ENCODE results near the gene SLC35B4. TPM values are rescaled to one million over a fixed set of nuclear protein-coding genes. Genes with fewer than 3 reads are reported as not detected.

Gene SLC35B4
- total RNA-seq, 1 donor from 2014 or later: 12.0 TPM

- no peaks in the 10 kb centered on the region for H3K9me3 ChIP-seq
- no peak overlapping the region for H3K4me3 ChIP-seq
- DNase-seq: no peak
- H3K36me3 ChIP-seq: peaks cover 9% of the 10 kb centered on the region
- intact Hi-C loops (cut with DNase I): no loop called here
- H3K27ac ChIP-seq: no peak overlapping the region
- TF ChIP-seq, protein P1, sequence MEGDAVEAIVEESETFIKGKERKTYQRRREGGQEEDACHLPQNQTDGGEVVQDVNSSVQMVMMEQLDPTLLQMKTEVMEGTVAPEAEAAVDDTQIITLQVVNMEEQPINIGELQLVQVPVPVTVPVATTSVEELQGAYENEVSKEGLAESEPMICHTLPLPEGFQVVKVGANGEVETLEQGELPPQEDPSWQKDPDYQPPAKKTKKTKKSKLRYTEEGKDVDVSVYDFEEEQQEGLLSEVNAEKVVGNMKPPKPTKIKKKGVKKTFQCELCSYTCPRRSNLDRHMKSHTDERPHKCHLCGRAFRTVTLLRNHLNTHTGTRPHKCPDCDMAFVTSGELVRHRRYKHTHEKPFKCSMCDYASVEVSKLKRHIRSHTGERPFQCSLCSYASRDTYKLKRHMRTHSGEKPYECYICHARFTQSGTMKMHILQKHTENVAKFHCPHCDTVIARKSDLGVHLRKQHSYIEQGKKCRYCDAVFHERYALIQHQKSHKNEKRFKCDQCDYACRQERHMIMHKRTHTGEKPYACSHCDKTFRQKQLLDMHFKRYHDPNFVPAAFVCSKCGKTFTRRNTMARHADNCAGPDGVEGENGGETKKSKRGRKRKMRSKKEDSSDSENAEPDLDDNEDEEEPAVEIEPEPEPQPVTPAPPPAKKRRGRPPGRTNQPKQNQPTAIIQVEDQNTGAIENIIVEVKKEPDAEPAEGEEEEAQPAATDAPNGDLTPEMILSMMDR (IDR thresholded peaks at IDR 0.05): no peak
- no peaks in the 10 kb centered on the region for H3K4me1 ChIP-seq
- no peaks in the 10 kb centered on the region for H3K27me3 ChIP-seq
- no peak for ATAC-seq
These were observed 26.9 kb downstream of the SLC35B4 start for GRCh38 chr7:134289841-134290240.

DNA sequence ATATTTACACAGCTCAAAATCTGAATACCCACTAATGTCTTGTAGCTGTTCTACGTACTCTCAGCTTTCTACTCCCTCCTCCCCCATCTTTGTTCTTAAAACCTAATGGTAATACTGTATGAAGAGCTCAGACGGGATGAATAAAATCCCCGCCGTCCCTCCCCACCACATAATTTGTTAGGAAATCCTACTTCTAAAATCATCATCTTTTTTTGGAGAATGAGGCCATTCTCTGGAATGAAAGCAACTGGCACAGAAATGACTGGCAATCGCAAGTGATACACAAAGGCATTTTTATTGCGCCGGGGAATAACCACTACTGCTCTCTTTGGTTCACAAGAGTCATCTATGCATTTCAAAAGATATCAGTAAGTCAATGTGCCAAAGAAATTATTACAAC lies 27.3 kb downstream of the SLC35B4 start:
- H3K27me3 ChIP-seq: no peaks in the 10 kb centered on the region
- H3K9me3 ChIP-seq: no peaks in the 10 kb centered on the region
- no peak overlapping the region for H3K27ac ChIP-seq
- no peaks in the 10 kb centered on the region for H3K4me1 ChIP-seq
- H3K4me3 ChIP-seq: no peak overlapping the region
- DNase-seq (no peak), ATAC-seq (no peak)
- TF ChIP-seq, protein P1 (IDR thresholded peaks at IDR 0.05): no peak
- intact Hi-C loops (cut with DNase I): no loop called here
- H3K36me3 ChIP-seq: peaks cover 5% of the 10 kb centered on the region

- TF ChIP-seq, protein P1 (IDR thresholded peaks at IDR 0.05): no peak
- Histone ChIP-seq H3K27ac (no peak overlapping the region), H3K27me3 (peaks cover 5% of the 10 kb centered on the region), H3K4me1 (no peaks in the 10 kb centered on the region), H3K36me3 (no peaks in the 10 kb centered on the region), H3K9me3 (no peaks in the 10 kb centered on the region), H3K4me3 (no peak overlapping the region)
- ATAC-seq: no peak
- intact Hi-C loops (cut with DNase I): no loop called here
- DNase-seq: no peak
These were observed 28.6 kb downstream of the SLC35B4 start for GRCh38 chr7:134287916-134288659.

DNA sequence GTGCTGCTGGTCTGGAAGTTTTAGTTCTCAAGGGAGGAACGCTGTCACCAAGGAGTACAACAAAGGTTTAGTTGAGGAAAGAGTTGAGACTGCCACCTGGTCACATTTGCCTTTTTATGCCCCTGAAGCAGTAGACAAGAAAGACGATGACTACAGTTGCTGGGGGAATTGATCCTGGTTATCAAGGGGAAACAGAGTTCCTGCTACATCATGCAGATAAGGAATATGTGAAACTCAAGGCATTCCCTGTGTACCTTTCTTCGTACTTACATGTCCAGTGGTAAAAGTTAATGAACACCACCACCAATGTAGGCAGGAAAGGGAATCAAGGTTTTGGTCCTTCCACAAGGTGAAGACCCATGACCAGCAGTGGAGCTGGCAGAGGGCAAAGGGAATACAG lies 31.8 kb downstream of the SLC35B4 start:
- Histone ChIP-seq H3K9me3 (no peaks in the 10 kb centered on the region), H3K27me3 (peaks cover 5% of the 10 kb centered on the region), H3K4me1 (no peaks in the 10 kb centered on the region), H3K36me3 (no peaks in the 10 kb centered on the region), H3K27ac (no peak overlapping the region), H3K4me3 (no peak overlapping the region)
- ATAC-seq: no peak
- TF ChIP-seq, protein P1 (IDR thresholded peaks at IDR 0.05): no peak
- DNase-seq: no peak
- intact Hi-C loops (cut with DNase I): no loop called here

DNA sequence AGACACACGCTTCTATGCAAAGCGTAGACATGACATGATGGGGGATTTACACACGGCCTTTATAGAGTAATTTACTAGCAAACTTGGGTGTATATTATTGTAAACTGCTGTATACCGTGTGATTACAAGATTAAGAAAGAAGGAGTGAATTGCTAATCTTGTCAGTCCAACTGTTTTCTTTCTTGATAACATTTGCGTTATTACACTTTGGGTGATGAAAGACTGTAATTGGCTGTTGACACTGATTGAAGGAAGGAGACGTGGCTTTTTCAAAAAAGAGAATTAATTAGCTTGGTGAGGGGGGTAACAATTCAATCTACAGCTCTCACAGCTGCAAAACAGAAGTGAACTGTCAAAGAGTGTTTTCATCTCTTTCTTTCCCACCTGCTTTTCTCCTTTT lies 32.7 kb downstream of the SLC35B4 start:
- DNase-seq (no peak), ATAC-seq (no peak)
- no peaks in the 10 kb centered on the region for H3K9me3 ChIP-seq
- H3K27me3 ChIP-seq: peaks cover 5% of the 10 kb centered on the region
- intact Hi-C loops (cut with DNase I): no loop called here
- H3K4me1 ChIP-seq: no peaks in the 10 kb centered on the region
- TF ChIP-seq, protein P1 (IDR thresholded peaks at IDR 0.05): no peak
- no peak overlapping the region for H3K27ac ChIP-seq
- no peaks in the 10 kb centered on the region for H3K36me3 ChIP-seq
- H3K4me3 ChIP-seq: no peak overlapping the region
